C4-2B (cell line): ENCODE data around the gene HK1.

Experiments
- ZFX ChIP-seq: fragments of 450-650 bp; IDR thresholded peaks from 2 replicates; pipeline ENCODE4 v1.6.1; 2017
- TF ChIP-seq, protein P1 (sequence below): fragments of 450-650 bp; conservative IDR thresholded peaks from 2 replicates; pipeline ENCODE4 v1.5.1; 2017; ENCODE audit warnings: mild to moderate bottlenecking

DNA sequence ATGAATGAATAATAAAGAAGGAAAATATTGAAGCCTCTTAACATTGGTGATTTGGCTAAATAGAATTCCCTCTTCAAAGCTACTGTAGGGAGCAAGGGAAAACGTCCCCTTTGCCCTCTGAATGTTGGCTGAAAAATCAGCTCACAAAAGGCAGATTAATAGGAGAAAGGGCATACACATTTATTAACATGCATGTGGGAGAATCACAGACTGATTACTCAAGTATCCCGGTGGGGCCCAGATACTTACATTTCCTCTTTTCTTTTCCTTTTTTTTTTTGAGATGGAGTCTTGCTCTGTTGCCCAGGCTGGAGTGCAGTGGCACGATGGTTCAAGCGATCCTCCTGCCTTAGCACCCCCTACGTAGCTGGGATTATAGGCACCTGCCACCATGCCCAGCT is 68.5 kb downstream of the HK1 start:
- TF ChIP-seq, protein P1, sequence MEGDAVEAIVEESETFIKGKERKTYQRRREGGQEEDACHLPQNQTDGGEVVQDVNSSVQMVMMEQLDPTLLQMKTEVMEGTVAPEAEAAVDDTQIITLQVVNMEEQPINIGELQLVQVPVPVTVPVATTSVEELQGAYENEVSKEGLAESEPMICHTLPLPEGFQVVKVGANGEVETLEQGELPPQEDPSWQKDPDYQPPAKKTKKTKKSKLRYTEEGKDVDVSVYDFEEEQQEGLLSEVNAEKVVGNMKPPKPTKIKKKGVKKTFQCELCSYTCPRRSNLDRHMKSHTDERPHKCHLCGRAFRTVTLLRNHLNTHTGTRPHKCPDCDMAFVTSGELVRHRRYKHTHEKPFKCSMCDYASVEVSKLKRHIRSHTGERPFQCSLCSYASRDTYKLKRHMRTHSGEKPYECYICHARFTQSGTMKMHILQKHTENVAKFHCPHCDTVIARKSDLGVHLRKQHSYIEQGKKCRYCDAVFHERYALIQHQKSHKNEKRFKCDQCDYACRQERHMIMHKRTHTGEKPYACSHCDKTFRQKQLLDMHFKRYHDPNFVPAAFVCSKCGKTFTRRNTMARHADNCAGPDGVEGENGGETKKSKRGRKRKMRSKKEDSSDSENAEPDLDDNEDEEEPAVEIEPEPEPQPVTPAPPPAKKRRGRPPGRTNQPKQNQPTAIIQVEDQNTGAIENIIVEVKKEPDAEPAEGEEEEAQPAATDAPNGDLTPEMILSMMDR, result no peak
- TF ChIP-seq ZFX, result no peak
